ENCODE measurements around the gene FAM111A. TPM values are rescaled to one million over a fixed set of nuclear protein-coding genes. Genes with fewer than 3 reads are reported as not detected.

Gene FAM111A
- polyA plus RNA-seq, 1 of the 3 experiments (the other 2 are of a cell fraction), result 5.9 TPM

- WGBS (ENCODE audit: low lambda C conversion rate), result 47% methylated on average over 8 of the region's 8 CpGs
- Histone ChIP-seq H3K79me2 (ENCODE audit: insufficient read depth) (no peaks in the 10 kb centered on the region), H2AFZ (ENCODE audit: low read depth) (no peak overlapping the region), H3K4me1 (ENCODE audit: control insufficient read depth in 1 of 2, insufficient read depth in 2 of 2, low read depth in 1 of 2, low read length in 1 of 2) (no peaks in the 10 kb centered on the region), H3K4me3 (ENCODE audit: low read depth in 2 of 2, low read length in 1 of 2) (peak overlapping the region in 1 of 2 experiments; percentile 32; a peak in 1 of 4 replicates), H3K9ac (no peak overlapping the region), H3K4me2 (no peak overlapping the region), H3K9me3 (no peaks in the 10 kb centered on the region), H3F3A (replicated peaks; ENCODE audit: insufficient read depth) (no peaks in the 10 kb centered on the region), H3K27ac (ENCODE audit: low read depth in 2 of 2, low read length in 1 of 2) (no peak overlapping the region), H4K20me1 (ENCODE audit: insufficient read depth) (no peaks in the 10 kb centered on the region), H3K36me3 (replicated peaks in 1 of 2; ENCODE audit: control insufficient read depth in 1 of 2, insufficient read depth in 2 of 2, low read length in 1 of 2) (no peaks in the 10 kb centered on the region), H3K27me3 (ENCODE audit: insufficient read depth) (peaks cover 10% of the 10 kb centered on the region; the same call in 1 of the 2 replicates), H3K9me2 (no peaks in the 10 kb centered on the region)
- ChIA-PET CTCF (interaction anchor here (0.6 to 3.4 kb wide), 49 partner anchors 9 to 1326 kb away, joined by 3 to 62 read pairs (median 4); partner anchors contain the start of genes DTX4, FAM111A, FAM111B and MPEG1), POLR2A (interaction anchor here (0.5 to 1.2 kb wide), 2 partner anchors 16 to 209 kb away, joined by 3 to 7 read pairs; partner anchors contain the start of gene FAM111A)
- TF ChIP-seq TEAD4 (IDR thresholded peaks at IDR 0.05; ENCODE audit: borderline replicate concordance, insufficient read depth) (no peak), ELF1 (IDR thresholded peaks at IDR 0.05) (no peak), NRF1 (IDR thresholded peaks at IDR 0.05; ENCODE audit: low read depth, low read length) (no peak), USF1 (IDR thresholded peaks at IDR 0.05; ENCODE audit: borderline replicate concordance, low read depth) (no peak), EZH2phosphoT487 (IDR thresholded peaks at IDR 0.05; ENCODE audit: borderline replicate concordance, low read depth) (no peak), GATA2 (CRISPR knock-in tag; IDR thresholded peaks at IDR 0.05) (no peak), RAD21 (IDR thresholded peaks at IDR 0.05; ENCODE audit: low read length) (peak; percentile 88), SMC3 (IDR thresholded peaks at IDR 0.05; ENCODE audit: low read depth, low read length) (peak; percentile 48), MAX (IDR thresholded peaks at IDR 0.05; ENCODE audit: low read depth) (no peak), RFX5 (IDR thresholded peaks at IDR 0.05; ENCODE audit: low read length) (no peak), POLR2AphosphoS5 (IDR thresholded peaks at IDR 0.05; ENCODE audit: low read depth, low read length) (no peak), MXI1 (IDR thresholded peaks at IDR 0.05; ENCODE audit: low read depth, low read length) (no peak), FOXM1 (IDR thresholded peaks at IDR 0.05; ENCODE audit: low read depth) (no peak)
- TF ChIP-seq, protein P1, sequence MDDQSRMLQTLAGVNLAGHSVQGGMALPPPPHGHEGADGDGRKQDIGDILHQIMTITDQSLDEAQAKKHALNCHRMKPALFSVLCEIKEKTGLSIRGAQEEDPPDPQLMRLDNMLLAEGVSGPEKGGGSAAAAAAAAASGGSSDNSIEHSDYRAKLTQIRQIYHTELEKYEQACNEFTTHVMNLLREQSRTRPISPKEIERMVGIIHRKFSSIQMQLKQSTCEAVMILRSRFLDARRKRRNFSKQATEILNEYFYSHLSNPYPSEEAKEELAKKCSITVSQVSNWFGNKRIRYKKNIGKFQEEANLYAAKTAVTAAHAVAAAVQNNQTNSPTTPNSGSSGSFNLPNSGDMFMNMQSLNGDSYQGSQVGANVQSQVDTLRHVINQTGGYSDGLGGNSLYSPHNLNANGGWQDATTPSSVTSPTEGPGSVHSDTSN (IDR thresholded peaks at IDR 0.05), result peak; percentile 91
- TF ChIP-seq, protein P2, sequence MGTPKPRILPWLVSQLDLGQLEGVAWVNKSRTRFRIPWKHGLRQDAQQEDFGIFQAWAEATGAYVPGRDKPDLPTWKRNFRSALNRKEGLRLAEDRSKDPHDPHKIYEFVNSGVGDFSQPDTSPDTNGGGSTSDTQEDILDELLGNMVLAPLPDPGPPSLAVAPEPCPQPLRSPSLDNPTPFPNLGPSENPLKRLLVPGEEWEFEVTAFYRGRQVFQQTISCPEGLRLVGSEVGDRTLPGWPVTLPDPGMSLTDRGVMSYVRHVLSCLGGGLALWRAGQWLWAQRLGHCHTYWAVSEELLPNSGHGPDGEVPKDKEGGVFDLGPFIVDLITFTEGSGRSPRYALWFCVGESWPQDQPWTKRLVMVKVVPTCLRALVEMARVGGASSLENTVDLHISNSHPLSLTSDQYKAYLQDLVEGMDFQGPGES (IDR thresholded peaks at IDR 0.05; ENCODE audit: low read depth, low read length), result no peak
- TF ChIP-seq, protein P3, sequence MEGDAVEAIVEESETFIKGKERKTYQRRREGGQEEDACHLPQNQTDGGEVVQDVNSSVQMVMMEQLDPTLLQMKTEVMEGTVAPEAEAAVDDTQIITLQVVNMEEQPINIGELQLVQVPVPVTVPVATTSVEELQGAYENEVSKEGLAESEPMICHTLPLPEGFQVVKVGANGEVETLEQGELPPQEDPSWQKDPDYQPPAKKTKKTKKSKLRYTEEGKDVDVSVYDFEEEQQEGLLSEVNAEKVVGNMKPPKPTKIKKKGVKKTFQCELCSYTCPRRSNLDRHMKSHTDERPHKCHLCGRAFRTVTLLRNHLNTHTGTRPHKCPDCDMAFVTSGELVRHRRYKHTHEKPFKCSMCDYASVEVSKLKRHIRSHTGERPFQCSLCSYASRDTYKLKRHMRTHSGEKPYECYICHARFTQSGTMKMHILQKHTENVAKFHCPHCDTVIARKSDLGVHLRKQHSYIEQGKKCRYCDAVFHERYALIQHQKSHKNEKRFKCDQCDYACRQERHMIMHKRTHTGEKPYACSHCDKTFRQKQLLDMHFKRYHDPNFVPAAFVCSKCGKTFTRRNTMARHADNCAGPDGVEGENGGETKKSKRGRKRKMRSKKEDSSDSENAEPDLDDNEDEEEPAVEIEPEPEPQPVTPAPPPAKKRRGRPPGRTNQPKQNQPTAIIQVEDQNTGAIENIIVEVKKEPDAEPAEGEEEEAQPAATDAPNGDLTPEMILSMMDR (IDR thresholded peaks at IDR 0.05), result peak; percentile 88
- peak; percentile 66 for DNase-seq
Observed at GRCh38 chr11:59158206-59159068, 15.8 kb downstream of the FAM111A start.
